ENCODE results near the gene SPATA2L.

DNA sequence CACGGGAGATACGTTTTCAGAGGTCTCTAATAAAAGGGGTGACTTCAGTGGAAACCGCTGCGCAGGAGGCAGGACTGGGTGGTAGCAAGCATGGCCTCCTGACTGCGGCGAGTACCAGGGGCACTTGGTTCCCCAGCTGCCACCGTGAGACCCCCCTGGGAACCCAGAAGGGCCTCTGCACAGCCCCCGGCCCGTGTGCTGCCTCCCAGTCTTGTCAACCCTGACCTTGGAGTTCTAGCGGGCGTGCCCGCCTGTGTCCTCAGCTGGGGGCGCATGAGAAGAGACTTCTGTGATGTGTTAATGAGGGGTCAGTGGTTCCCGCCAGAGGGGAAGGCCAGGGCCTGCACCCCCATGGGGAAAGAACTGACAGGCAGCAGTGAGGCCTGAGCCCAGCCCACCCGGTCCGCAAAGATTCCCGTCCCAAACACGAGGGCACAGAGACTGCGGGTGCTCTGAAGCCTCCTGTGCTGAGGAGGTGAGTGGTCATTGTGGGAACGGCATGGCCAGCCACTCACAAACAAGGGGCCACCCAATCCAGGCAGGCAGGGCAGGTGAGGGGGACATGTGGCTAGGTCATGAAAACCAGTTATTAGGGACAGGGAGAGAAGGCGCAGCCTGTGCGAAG, 29.2 kb upstream of the SPATA2L start:
- TF ChIP-seq, protein P1, sequence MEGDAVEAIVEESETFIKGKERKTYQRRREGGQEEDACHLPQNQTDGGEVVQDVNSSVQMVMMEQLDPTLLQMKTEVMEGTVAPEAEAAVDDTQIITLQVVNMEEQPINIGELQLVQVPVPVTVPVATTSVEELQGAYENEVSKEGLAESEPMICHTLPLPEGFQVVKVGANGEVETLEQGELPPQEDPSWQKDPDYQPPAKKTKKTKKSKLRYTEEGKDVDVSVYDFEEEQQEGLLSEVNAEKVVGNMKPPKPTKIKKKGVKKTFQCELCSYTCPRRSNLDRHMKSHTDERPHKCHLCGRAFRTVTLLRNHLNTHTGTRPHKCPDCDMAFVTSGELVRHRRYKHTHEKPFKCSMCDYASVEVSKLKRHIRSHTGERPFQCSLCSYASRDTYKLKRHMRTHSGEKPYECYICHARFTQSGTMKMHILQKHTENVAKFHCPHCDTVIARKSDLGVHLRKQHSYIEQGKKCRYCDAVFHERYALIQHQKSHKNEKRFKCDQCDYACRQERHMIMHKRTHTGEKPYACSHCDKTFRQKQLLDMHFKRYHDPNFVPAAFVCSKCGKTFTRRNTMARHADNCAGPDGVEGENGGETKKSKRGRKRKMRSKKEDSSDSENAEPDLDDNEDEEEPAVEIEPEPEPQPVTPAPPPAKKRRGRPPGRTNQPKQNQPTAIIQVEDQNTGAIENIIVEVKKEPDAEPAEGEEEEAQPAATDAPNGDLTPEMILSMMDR (IDR thresholded peaks at IDR 0.05; ENCODE audit: low read depth, low read length): no peak
- TF ChIP-seq MYC (IDR thresholded peaks at IDR 0.05; ENCODE audit: low read depth, low read length): no peak
- TF ChIP-seq POLR2A (IDR thresholded peaks at IDR 0.05; ENCODE audit: extremely low read depth, insufficient read length): no peak
- TF ChIP-seq, protein P2, sequence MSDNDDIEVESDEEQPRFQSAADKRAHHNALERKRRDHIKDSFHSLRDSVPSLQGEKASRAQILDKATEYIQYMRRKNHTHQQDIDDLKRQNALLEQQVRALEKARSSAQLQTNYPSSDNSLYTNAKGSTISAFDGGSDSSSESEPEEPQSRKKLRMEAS (IDR thresholded peaks at IDR 0.05; ENCODE audit: low read depth, low read length): no peak

All from NB4 (cell line).